ENCODE results near the gene PLXNB3. TPM values are rescaled to one million over a fixed set of nuclear protein-coding genes. Genes with fewer than 3 reads are reported as not detected.

Gene PLXNB3
- total RNA-seq, 4 donors from 2014 or later: 3.1 to 46.2 (median 24.7) TPM

DNA sequence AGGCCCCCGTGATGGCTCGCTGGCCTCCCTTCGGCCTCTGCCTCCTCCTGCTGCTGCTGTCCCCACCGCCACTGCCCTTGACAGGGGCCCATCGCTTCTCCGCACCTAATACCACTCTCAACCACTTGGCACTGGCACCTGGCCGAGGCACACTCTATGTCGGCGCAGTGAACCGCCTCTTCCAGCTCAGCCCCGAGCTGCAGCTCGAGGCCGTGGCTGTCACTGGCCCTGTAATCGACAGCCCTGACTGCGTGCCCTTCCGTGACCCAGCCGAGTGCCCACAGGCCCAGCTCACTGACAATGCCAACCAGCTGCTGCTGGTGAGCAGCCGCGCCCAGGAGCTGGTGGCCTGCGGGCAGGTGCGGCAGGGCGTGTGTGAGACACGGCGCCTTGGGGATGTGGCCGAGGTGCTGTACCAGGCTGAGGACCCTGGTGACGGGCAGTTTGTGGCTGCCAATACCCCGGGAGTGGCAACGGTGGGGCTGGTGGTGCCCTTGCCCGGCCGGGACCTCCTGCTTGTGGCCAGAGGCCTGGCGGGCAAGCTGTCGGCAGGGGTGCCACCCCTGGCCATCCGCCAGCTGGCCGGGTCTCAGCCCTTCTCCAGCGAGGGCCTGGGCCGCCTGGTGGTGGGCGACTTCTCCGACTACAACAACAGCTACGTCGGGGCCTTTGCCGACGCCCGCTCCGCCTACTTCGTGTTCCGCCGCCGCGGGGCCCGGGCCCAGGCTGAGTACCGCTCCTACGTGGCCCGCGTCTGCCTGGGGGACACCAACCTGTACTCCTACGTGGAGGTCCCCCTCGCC lies 3.0 kb downstream of the PLXNB3 start:
- H3K27me3 ChIP-seq: no peaks in the 10 kb centered on the region
- H3K9me3 ChIP-seq: no peaks in the 10 kb centered on the region
- intact Hi-C loops (cut with DNase I; ENCODE audit: low total_unique reads) (loop anchor here (5.0 kb wide), 1 partner anchor 185 kb away; no protein-coding TSS in a partner anchor), in situ Hi-C loops (cut with MboI; ENCODE audit: low pct_ligation_motif_present in 1 of 4, low pct_unique_long_range_greater_than_20kb in 1 of 4, low sequenced_read_pairs in 3 of 4) (loop anchor here in 1 of 4 donors (25.0 kb wide), 1 partner anchor 195 kb away; the partner anchor contains the start of genes HCFC1 and TMEM187)
- no peak overlapping the region for H3K4me3 ChIP-seq
- WGBS, 2 donors (ENCODE audit: low coverage in 1 of 2): 70% methylated on average over 55 of the region's 56 CpGs; no CpG with 5 or more reads in 1 of the 2 donors
- no peaks in the 10 kb centered on the region for H3K36me3 ChIP-seq
- H3K4me1 ChIP-seq: no peaks in the 10 kb centered on the region
- H3K27ac ChIP-seq: peak overlapping the region in 2 of 4 donors; percentile 34 to 59
- peak; percentile 8 for DNase-seq
- no peak for TF ChIP-seq EP300 (IDR thresholded peaks at IDR 0.05; ENCODE audit: low read depth)
- TF ChIP-seq, protein P1, sequence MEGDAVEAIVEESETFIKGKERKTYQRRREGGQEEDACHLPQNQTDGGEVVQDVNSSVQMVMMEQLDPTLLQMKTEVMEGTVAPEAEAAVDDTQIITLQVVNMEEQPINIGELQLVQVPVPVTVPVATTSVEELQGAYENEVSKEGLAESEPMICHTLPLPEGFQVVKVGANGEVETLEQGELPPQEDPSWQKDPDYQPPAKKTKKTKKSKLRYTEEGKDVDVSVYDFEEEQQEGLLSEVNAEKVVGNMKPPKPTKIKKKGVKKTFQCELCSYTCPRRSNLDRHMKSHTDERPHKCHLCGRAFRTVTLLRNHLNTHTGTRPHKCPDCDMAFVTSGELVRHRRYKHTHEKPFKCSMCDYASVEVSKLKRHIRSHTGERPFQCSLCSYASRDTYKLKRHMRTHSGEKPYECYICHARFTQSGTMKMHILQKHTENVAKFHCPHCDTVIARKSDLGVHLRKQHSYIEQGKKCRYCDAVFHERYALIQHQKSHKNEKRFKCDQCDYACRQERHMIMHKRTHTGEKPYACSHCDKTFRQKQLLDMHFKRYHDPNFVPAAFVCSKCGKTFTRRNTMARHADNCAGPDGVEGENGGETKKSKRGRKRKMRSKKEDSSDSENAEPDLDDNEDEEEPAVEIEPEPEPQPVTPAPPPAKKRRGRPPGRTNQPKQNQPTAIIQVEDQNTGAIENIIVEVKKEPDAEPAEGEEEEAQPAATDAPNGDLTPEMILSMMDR (IDR thresholded peaks at IDR 0.05): no peak
- no peak for TF ChIP-seq POLR2A (IDR thresholded peaks at IDR 0.05)
- TF ChIP-seq POLR2AphosphoS5 (IDR thresholded peaks at IDR 0.05): no peak

DNA sequence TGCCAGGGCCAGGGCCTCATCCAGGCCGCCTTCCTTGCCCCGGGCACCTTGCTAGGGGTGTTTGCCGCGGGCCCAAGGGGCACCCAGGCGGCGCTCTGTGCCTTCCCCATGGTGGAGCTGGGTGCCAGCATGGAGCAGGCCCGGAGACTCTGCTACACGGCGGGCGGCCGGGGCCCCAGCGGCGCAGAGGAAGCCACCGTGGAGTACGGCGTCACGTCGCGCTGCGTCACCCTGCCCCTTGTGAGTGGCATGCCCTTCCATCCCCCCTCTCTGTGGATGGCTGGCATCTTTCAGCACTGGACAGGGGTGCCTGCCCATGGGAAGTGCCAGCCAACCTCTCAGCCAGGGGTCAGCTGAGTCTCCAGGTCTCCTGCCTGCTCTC lies 3.6 kb downstream of the PLXNB3 start:
- intact Hi-C loops (cut with DNase I; ENCODE audit: low total_unique reads) (loop anchor here (5.0 kb wide), 1 partner anchor 185 kb away; no protein-coding TSS in a partner anchor), in situ Hi-C loops (cut with MboI; ENCODE audit: low pct_ligation_motif_present in 1 of 4, low pct_unique_long_range_greater_than_20kb in 1 of 4, low sequenced_read_pairs in 3 of 4) (loop anchor here in 1 of 4 donors (25.0 kb wide), 1 partner anchor 195 kb away; the partner anchor contains the start of genes HCFC1 and TMEM187)
- WGBS, 2 donors (ENCODE audit: low coverage in 1 of 2): 92% methylated on average over 18 of the region's 20 CpGs; no CpG with 5 or more reads in 1 of the 2 donors
- Histone ChIP-seq H3K9me3 (no peaks in the 10 kb centered on the region), H3K36me3 (no peaks in the 10 kb centered on the region), H3K4me3 (no peak overlapping the region), H3K27ac (peak overlapping the region in 1 of 4 donors; percentile 34), H3K4me1 (no peaks in the 10 kb centered on the region), H3K27me3 (no peaks in the 10 kb centered on the region)
- DNase-seq: no peak
- no peak for TF ChIP-seq POLR2AphosphoS5 (IDR thresholded peaks at IDR 0.05)
- no peak for TF ChIP-seq POLR2A (IDR thresholded peaks at IDR 0.05)
- TF ChIP-seq EP300 (IDR thresholded peaks at IDR 0.05; ENCODE audit: low read depth): no peak
- TF ChIP-seq, protein P1 (IDR thresholded peaks at IDR 0.05): no peak

DNA sequence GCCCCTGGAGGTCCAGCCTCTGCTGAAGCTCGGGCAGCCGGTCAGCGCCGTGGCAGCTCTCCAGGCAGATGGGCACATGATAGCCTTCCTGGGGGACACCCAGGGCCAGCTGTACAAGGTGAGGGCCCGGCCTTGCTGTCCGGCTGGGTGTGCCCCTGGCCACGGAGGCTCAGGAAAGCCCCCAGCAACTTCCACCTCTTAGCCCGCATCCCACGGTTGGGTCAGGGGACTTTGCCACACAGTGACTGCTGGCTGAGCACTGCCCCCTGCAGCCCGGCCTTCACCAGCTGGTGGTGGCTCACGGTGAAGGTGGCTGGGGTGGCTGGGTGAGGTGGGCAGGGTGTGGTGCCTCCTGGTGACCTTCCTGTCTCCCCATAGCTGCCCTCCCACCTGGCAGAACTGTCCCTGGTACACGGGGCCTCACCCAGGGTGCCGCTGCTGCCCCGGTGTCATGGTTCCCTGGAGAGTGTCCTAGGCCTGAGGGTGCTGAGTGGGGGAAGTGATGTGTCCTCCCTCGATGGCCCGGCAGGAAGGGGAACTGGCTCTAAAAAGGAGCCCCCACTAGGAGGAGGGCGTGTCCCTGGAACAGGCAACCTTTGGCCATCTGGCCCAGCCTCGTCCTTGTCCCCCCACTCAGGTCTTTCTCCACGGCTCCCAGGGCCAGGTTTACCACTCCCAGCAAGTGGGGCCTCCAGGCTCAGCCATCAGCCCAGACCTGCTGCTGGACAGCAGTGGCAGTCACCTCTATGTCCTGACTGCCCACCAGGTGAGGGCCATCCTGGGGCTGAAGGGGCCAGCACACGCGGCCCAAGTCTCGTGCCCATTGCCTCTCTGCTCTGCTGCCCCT lies 4.5 kb downstream of the PLXNB3 start:
- Histone ChIP-seq H3K36me3 (no peaks in the 10 kb centered on the region), H3K9me3 (no peaks in the 10 kb centered on the region), H3K27me3 (no peaks in the 10 kb centered on the region), H3K4me3 (no peak overlapping the region), H3K27ac (no peak overlapping the region), H3K4me1 (no peaks in the 10 kb centered on the region)
- intact Hi-C loops (cut with DNase I; ENCODE audit: low total_unique reads) (loop anchor here (5.0 kb wide), 1 partner anchor 184 kb away; no protein-coding TSS in a partner anchor), in situ Hi-C loops (cut with MboI; ENCODE audit: low pct_ligation_motif_present in 1 of 4, low pct_unique_long_range_greater_than_20kb in 1 of 4, low sequenced_read_pairs in 3 of 4) (loop anchor here in 1 of 4 donors (25.0 kb wide), 1 partner anchor 194 kb away; the partner anchor contains the start of genes HCFC1 and TMEM187)
- 75% methylated on average over 22 of the region's 22 CpGs; no CpG with 5 or more reads in 1 of the 2 donors for WGBS, 2 donors (ENCODE audit: low coverage in 1 of 2)
- peak; percentile 7 for DNase-seq
- TF ChIP-seq POLR2A (IDR thresholded peaks at IDR 0.05) (no peak), EP300 (IDR thresholded peaks at IDR 0.05; ENCODE audit: low read depth) (no peak), POLR2AphosphoS5 (IDR thresholded peaks at IDR 0.05) (no peak)
- TF ChIP-seq, protein P1 (IDR thresholded peaks at IDR 0.05): no peak
